HCT116 (cell line): ENCODE measurements around the gene YWHAG. TPM values are rescaled to one million over a fixed set of nuclear protein-coding genes. Genes with fewer than 3 reads are reported as not detected.

Experiments
- ATAC-seq: fragments of 200-7000 bp; cut with Tn5 transposase; 2 replicates; pipeline ENCODE4 v1.9.1; 2020; ENCODE audit warnings: mild to moderate bottlenecking, moderate library complexity
- BruUV-seq: library from RNA; stranded (reverse); fragments of 400-500 nt; replicated peaks from 2 replicates; lab custom pipeline; 2021; lab: Mats Ljungman, UMichigan
- CTCF ChIA-PET: fragments of 300-600 bp; sonication (Branson Sonifier 250); formaldehyde crosslinking; loops from one replicate; lab custom pipeline; 2021; ENCODE audit warnings: antibody characterized with exemption; lab: Charles Lee
- POLR2A ChIA-PET: fragments of 300-600, 350-600 bp; sonication (Branson Sonifier 250); formaldehyde crosslinking; loops from one replicate; lab custom pipeline; 2021; ENCODE audit warnings: antibody characterized with exemption; lab: Charles Lee
- RAD21 ChIA-PET, 2 experiments: fragments of 300-600 bp; sonication (Branson Sonifier 250); formaldehyde crosslinking; loops; one replicate each; lab custom pipeline; 2023; ENCODE audit warnings: low total read pairs in 2 of 2; ENCODE audit not compliant: uncharacterized antibody in 2 of 2, unreplicated experiment in 2 of 2, low non-redundant PET in 1 of 2; lab: Charles Lee
- DNase-seq: peaks from one replicate; pipeline ENCODE4 v3.0.0-alpha.2; 2010; ENCODE audit warnings: low read depth, low spot score
- H2AFZ ChIP-seq: fragments of 200-600 bp; shearing (Covaris generic), sonication (generic); 2 replicates; pipeline ENCODE4 v1.6.1; 2017; ENCODE audit warnings: low read depth, mixed run types, mixed read lengths, antibody characterized with exemption, low read length; ENCODE audit not compliant: poor library complexity, severe bottlenecking
- H3K27ac ChIP-seq: 2 replicates; pipeline ENCODE4 v1.5.1; 2012; ENCODE audit warnings: low read depth, low read length
- H3K27me3 ChIP-seq: fragments of 200-600 bp; sonication (generic); 2 replicates; pipeline ENCODE4 v1.6.1; 2016; ENCODE audit warnings: mixed run types, low read length, mixed read lengths; ENCODE audit not compliant: insufficient read depth
- H3K36me3 ChIP-seq, 2 experiments: fragments of 200-500 bp in 1 of 2; fragments of 200-600 bp in 1 of 2; sonication (Bioruptor generic) in 1 of 2; sonication (generic) in 1 of 2; 2 replicates each; pipeline versions ENCODE4 v1.5.1 to v1.6.1; 2014 to 2016; ENCODE audit warnings: low read length in 2 of 2, inconsistent platforms in 1 of 2, mixed read lengths in 1 of 2, mixed run types in 1 of 2; ENCODE audit not compliant: insufficient read depth in 2 of 2, control insufficient read depth in 1 of 2
- H3K4me1 ChIP-seq, 2 experiments: fragments of 200-600 bp in 1 of 2; sonication (generic) in 1 of 2; 2 replicates each; pipeline versions ENCODE4 v1.5.1 to v1.6.1; 2012 to 2017; ENCODE audit warnings: low read length in 2 of 2, inconsistent platforms in 1 of 2, mild to moderate bottlenecking in 1 of 2, mixed read lengths in 1 of 2, mixed run types in 1 of 2, moderate library complexity in 1 of 2; ENCODE audit not compliant: insufficient read depth in 2 of 2, control insufficient read depth in 1 of 2
- H3K4me2 ChIP-seq: fragments of 200-600 bp; sonication (generic); 2 replicates; pipeline ENCODE4 v1.6.1; 2017; ENCODE audit warnings: mixed run types, low read length, mixed read lengths
- H3K4me3 ChIP-seq, 2 experiments: fragments of 200-600 bp in 1 of 2; sonication (generic) in 1 of 2; replicated peaks in 1 of 2; 2 replicates each; pipeline ENCODE4 v1.5.1; 2011 to 2016; ENCODE audit warnings: low read length in 2 of 2, control low read depth in 1 of 2, low read depth in 1 of 2, mild to moderate bottlenecking in 1 of 2, mixed read lengths in 1 of 2, mixed run types in 1 of 2
- H3K79me2 ChIP-seq: fragments of 200-600 bp; sonication (generic); 2 replicates; pipeline ENCODE4 v1.6.1; 2017; ENCODE audit warnings: mild to moderate bottlenecking, mixed run types, low read length, moderate library complexity, mixed read lengths; ENCODE audit not compliant: insufficient read depth
- H3K9ac ChIP-seq: fragments of 200-600 bp; sonication (generic); 2 replicates; pipeline ENCODE4 v1.6.1; 2016; ENCODE audit warnings: low read length, mixed read lengths
- H3K9me2 ChIP-seq: fragments of 200-600 bp; sonication (generic), shearing (Covaris generic); 2 replicates; pipeline ENCODE4 v1.6.1; 2017; ENCODE audit warnings: mixed run types, mild to moderate bottlenecking, moderate library complexity; ENCODE audit not compliant: insufficient read depth
- H3K9me3 ChIP-seq, 2 experiments: fragments of 200-500 bp in 1 of 2; fragments of 200-600 bp in 1 of 2; sonication (Bioruptor generic) in 1 of 2; sonication (generic) in 1 of 2; 2 replicates each; pipeline ENCODE4 v1.6.1; 2014 to 2017; ENCODE audit warnings: low read length in 2 of 2, mixed read lengths in 2 of 2, inconsistent platforms in 1 of 2, low read depth in 1 of 2, mild to moderate bottlenecking in 1 of 2, mixed run types in 1 of 2, moderate library complexity in 1 of 2; ENCODE audit not compliant: control insufficient read depth in 1 of 2, insufficient read depth in 1 of 2
- H4K20me1 ChIP-seq: fragments of 200-600 bp; sonication (generic), shearing (Covaris generic); 2 replicates; pipeline ENCODE4 v1.6.1; 2017; ENCODE audit warnings: mixed run types, mild to moderate bottlenecking, moderate library complexity; ENCODE audit not compliant: insufficient read depth
- CBX3 ChIP-seq: IDR thresholded peaks from 2 replicates; pipeline ENCODE4 v1.6.1; 2012; ENCODE audit warnings: low read depth
- CEBPB ChIP-seq: IDR thresholded peaks from 2 replicates; pipeline ENCODE4 v1.6.1; 2012; ENCODE audit warnings: low read depth
- CTCF ChIP-seq, 3 experiments: fragments of 200-600 bp in 1 of 3; sonication (generic) in 1 of 3; IDR thresholded peaks in 2 of 3; conservative IDR thresholded peaks in 1 of 3; 2 replicates each; pipeline ENCODE4 v1.5.1; 2012 to 2017; ENCODE audit warnings: low read depth in 2 of 3, low read length in 2 of 3, antibody characterized with exemption in 1 of 3, borderline replicate concordance in 1 of 3, control low read depth in 1 of 3, mild to moderate bottlenecking in 1 of 3, mixed read lengths in 1 of 3, mixed run types in 1 of 3, moderate library complexity in 1 of 3; ENCODE audit not compliant: insufficient read depth in 1 of 3
- ELF1 ChIP-seq: IDR thresholded peaks from 2 replicates; pipeline ENCODE4 v1.6.1; 2012; ENCODE audit warnings: low read depth, borderline replicate concordance
- EZH2phosphoT487 ChIP-seq: fragments of 200-600 bp; IDR thresholded peaks from 2 replicates; pipeline ENCODE4 v1.6.1; 2018; ENCODE audit warnings: antibody characterized with exemption, borderline replicate concordance
- FOSL1 ChIP-seq: IDR thresholded peaks from 2 replicates; pipeline ENCODE4 v1.6.1; 2012; ENCODE audit warnings: low read depth
- JUND ChIP-seq: IDR thresholded peaks from 2 replicates; pipeline ENCODE4 v1.6.1; 2012
- POLR2A ChIP-seq: IDR thresholded peaks from 2 replicates; pipeline ENCODE4 v1.7.0; 2011; ENCODE audit warnings: borderline replicate concordance; ENCODE audit not compliant: insufficient read depth, insufficient read length; ENCODE audit errors: extremely low read depth
- RAD21 ChIP-seq: IDR thresholded peaks from 2 replicates; pipeline ENCODE4 v1.6.1; 2012; ENCODE audit warnings: low read depth, mild to moderate bottlenecking
- REST ChIP-seq: IDR thresholded peaks from 2 replicates; pipeline ENCODE4 v1.6.1; 2012; ENCODE audit warnings: low read depth
- SIN3A ChIP-seq: IDR thresholded peaks from 2 replicates; pipeline ENCODE4 v1.6.1; 2012; ENCODE audit warnings: low read depth
- SP1 ChIP-seq: IDR thresholded peaks from 2 replicates; pipeline ENCODE4 v1.6.1; 2012; ENCODE audit warnings: low read depth
- TCF7L2 ChIP-seq: IDR thresholded peaks from 2 replicates; pipeline ENCODE4 v1.7.0; 2011; ENCODE audit warnings: borderline replicate concordance, inconsistent platforms; ENCODE audit not compliant: insufficient read depth, insufficient read length; ENCODE audit errors: extremely low read depth
- YY1 ChIP-seq: IDR thresholded peaks from 2 replicates; pipeline ENCODE4 v1.6.1; 2011; ENCODE audit warnings: low read length, low read depth, moderate library complexity, mild to moderate bottlenecking; ENCODE audit not compliant: insufficient replicate concordance; ENCODE audit errors: extremely low read depth
- ZNF274 ChIP-seq: fragments of 200-500 bp; sonication (Bioruptor generic); IDR thresholded peaks from 2 replicates; pipeline ENCODE4 v1.6.1; 2014; ENCODE audit warnings: mild to moderate bottlenecking, low read depth, low read length, inconsistent platforms
- intact Hi-C: fragments of 100-400 bp; cut with micrococcal nuclease; formaldehyde crosslinking; loops from 2 replicates; pipeline ENCODE4 v1.10.0; 2022
- total RNA-seq: library from RNA; stranded (reverse); gene quantifications from one replicate; pipeline ENCODE4 v1.2.1, GENCODE V29; 2021; ENCODE audit not compliant: unreplicated experiment
- TF ChIP-seq, protein P1 (sequence below): IDR thresholded peaks from 2 replicates; pipeline ENCODE4 v1.6.1; 2012

Gene YWHAG
- total RNA-seq, 1 experiment from 2014 or later: 170 TPM

DNA sequence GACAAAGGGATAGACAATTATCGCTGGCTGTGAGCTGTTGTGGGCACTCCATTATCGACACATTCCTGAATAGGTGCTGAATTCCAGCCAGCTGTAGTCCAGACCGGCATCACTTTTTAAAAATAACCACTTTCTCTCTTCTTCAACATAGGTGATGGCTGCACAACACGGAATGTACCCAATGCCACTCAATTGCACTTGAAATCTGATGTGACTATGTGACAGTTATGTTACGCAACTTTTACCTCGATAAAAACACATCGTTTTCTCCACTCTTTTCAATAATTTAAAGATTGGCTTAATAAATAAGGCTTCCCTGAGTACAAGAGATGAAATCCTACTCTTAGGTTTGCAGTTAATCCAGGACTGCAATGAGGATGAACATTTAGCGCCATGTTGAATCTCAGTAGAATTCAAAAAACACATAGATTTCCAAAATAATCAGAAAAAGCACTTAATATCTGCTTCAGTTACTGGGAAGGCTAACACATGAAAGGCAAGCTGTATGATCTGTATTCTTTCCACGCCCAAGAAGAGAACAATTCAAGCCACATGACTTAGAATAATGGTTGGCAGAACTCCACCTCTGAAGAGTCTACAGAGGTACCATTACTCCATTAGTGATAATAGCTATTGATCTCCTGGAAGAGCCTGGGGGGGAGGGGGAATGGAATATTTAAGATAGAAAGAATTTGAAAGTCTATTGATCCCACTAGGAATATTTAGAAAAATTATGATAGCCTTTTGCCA is 3.6 kb downstream of the YWHAG start:
- no TSS peak for BruUV-seq
- ChIA-PET RAD21 (no interaction called here), POLR2A (interaction anchor here (0.9 kb wide), 1 partner anchor 10 kb away, joined by 3 read pairs; no protein-coding TSS in a partner anchor)

More for the DNA sequence above, 3.6 kb downstream of the YWHAG start:
- no peak overlapping the region for H2AFZ ChIP-seq
- no peak overlapping the region for H3K4me3 ChIP-seq
- ATAC-seq (no peak), DNase-seq (no peak)
- H3K9me3 ChIP-seq: no peaks in the 10 kb centered on the region
- H3K4me1 ChIP-seq: peaks cover 12 to 48% of the 10 kb centered on the region in 2 experiments
- no peak overlapping the region for H3K27ac ChIP-seq
- CTCF ChIA-PET: no interaction called here
- H3K27me3 ChIP-seq: no peaks in the 10 kb centered on the region
- intact Hi-C loops: no loop called here
- H3K9me2 ChIP-seq: no peaks in the 10 kb centered on the region
- peaks cover 61% of the 10 kb centered on the region; the same call in 1 of the 2 replicates for H4K20me1 ChIP-seq
- peaks cover 86% of the 10 kb centered on the region for H3K79me2 ChIP-seq
- TF ChIP-seq POLR2A (no peak), CBX3 (no peak), SP1 (no peak), FOSL1 (no peak), TCF7L2 (no peak), JUND (no peak), ZNF274 (no peak), CEBPB (no peak), YY1 (no peak), SIN3A (no peak), REST (no peak), EZH2phosphoT487 (no peak), CTCF (IDR thresholded peaks at IDR 0.05 in 2 of 3, conservative IDR thresholded peaks at IDR 0.05 in 1 of 3; ENCODE audit: borderline replicate concordance in 1 of 3, insufficient read depth in 1 of 3, low read depth in 2 of 3, low read length in 2 of 3) (no peak), RAD21 (no peak), ELF1 (no peak)
- TF ChIP-seq, protein P1, sequence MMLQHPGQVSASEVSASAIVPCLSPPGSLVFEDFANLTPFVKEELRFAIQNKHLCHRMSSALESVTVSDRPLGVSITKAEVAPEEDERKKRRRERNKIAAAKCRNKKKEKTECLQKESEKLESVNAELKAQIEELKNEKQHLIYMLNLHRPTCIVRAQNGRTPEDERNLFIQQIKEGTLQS: no peak
- H3K36me3 ChIP-seq: peaks cover 12 to 58% of the 10 kb centered on the region in 2 experiments
- no peak overlapping the region for H3K4me2 ChIP-seq
- no peak overlapping the region for H3K9ac ChIP-seq
